HCEC 1CT (cell line): ENCODE measurements around the gene XRCC5.

ENCODE experiments used
- DNase-seq: peaks from one replicate; pipeline ENCODE4 v3.0.0-alpha.2; 2017

The XRCC5 gene

GRCh38 chr2:216236486-216236885 is 127.3 kb downstream of the XRCC5 start:
- DNase-seq: no peak

- DNase-seq: no peak
Observed at GRCh38 chr2:216242365-216242764, 133.2 kb downstream of the XRCC5 start.

DNA sequence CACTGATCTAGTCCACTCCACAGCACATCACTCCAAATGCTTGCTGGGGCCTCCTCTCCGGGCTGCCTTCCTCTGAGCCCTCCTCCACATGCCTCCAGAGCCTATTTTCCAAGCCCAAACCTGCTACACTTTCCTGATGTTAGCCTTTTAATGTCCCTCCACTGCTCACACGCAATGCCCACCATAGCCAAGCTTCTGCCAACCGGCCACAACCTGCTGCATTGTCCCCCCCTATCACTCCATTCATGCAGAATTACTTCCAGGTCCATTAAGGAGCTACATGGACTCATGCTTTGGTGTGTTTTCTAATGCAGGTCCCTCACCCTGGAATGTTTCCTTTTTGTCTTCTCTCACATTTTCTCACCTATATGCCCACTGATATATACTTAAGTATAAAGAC is 133.9 kb downstream of the XRCC5 start:
- no peak for DNase-seq

DNA sequence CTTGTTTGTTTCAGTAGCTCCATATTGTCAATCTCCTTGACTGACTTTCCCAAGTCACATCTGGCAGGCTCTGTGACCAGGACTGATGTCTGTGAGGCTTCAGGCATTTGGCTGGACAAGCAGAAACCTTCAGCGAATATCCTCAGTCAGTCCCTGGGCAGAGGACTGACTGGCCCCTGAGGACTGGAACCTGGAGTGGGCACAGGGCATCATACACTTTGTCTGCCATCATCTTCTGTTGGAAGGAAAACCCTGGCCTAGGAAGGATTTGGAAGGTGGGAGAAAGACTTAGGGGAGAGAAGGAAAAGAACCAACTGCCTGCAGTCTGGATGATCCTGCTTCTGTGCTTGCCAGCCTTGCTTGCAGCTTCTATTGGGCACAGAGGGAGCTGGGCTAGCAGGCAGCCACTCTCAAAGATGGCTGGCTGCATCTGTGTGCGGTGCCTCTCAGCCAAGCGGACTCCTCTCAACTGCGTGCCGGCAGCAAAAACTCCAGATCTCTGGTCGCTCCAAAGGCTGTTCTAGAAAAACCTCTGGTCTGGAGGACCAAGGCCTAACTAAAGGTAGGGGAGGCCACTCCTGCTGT is 136.3 kb downstream of the XRCC5 start:
- DNase-seq: no peak

DNA sequence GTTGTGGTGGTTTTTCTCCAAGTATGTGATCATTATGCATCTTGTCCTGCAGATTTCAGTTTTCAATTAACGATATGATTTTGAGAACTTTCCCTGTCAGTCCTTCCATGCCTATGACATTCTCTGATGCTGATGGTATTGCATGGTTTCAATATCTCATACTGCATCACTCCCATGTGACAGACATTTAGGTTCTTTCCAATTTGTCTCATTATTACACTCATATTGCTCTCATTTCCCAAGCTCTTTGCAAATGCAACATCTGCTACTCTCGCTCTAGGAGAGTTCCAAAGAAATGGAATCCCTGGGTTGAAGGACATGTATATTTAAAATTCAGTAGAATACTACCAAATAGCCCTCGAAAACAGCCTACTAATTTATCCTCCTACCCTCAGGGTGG is 137.6 kb downstream of the XRCC5 start:
- no peak for DNase-seq
